Activated CD8-positive, alpha-beta memory T cell treated with anti-CD3 and anti-CD28 coated beads, Interleukin-2, amount 50 U/mL, for 1 hour (primary cell): ENCODE results near the gene A4GNT.

Experiments
- DNase-seq: peaks from one replicate; pipeline ENCODE4 v3.0.0-alpha.2; 2020; ENCODE audit errors: extremely low read depth

A4GNT gene

GRCh38 chr3:138078901-138079344 is 53.3 kb downstream of the A4GNT start:
- no peak for DNase-seq

GRCh38 chr3:138078096-138078495 is 54.1 kb downstream of the A4GNT start:
- DNase-seq = no peak
